K562 treated with DMSO at 1 percent for 48 hours (cell line): ENCODE data around the gene ZCCHC12. TPM values are rescaled to one million over a fixed set of nuclear protein-coding genes. Genes with fewer than 3 reads are reported as not detected.

Experiments used
- total RNA-seq: library from RNA; unstranded; fragments of 300-600 nt; gene quantifications from 2 replicates; pipeline ENCODE4 v1.2.3, GENCODE V29; 2022; ENCODE audit warnings: low replicate concordance; ENCODE audit errors: extremely low read depth

Gene ZCCHC12
- total RNA-seq: not detected in 2 replicates

GRCh38 chrX:118823263-118824172 is at the start of gene ZCCHC12:
ZCCHC12 (plus strand) TSS chrX:118823824; CDS start chrX:118825245, 1,421 bp downstream.

Other genes starting within 250 kb of the ZCCHC12 start
- gene IL13RA1, start 96.2 kb upstream of the ZCCHC12 start, total RNA-seq: not detected in 2 replicates
- gene LONRF3, start 150.8 kb downstream of the ZCCHC12 start, total RNA-seq: not detected in 2 replicates
- not detected in 2 replicates for gene CT47C1, start 249.2 kb downstream of the ZCCHC12 start, total RNA-seq